ENCODE results near the gene GPC5.

The GPC5 gene

GRCh38 chr13:91698767-91699166 lies 300.3 kb downstream of the GPC5 start:
- no peaks in the 10 kb centered on the region for H3K36me3 ChIP-seq (ENCODE audit: control insufficient read depth, insufficient read depth, low read length)
- no peaks in the 10 kb centered on the region for H3K27me3 ChIP-seq (replicated peaks; ENCODE audit: control insufficient read depth, insufficient read depth, low read length)
- TF ChIP-seq, protein P1, sequence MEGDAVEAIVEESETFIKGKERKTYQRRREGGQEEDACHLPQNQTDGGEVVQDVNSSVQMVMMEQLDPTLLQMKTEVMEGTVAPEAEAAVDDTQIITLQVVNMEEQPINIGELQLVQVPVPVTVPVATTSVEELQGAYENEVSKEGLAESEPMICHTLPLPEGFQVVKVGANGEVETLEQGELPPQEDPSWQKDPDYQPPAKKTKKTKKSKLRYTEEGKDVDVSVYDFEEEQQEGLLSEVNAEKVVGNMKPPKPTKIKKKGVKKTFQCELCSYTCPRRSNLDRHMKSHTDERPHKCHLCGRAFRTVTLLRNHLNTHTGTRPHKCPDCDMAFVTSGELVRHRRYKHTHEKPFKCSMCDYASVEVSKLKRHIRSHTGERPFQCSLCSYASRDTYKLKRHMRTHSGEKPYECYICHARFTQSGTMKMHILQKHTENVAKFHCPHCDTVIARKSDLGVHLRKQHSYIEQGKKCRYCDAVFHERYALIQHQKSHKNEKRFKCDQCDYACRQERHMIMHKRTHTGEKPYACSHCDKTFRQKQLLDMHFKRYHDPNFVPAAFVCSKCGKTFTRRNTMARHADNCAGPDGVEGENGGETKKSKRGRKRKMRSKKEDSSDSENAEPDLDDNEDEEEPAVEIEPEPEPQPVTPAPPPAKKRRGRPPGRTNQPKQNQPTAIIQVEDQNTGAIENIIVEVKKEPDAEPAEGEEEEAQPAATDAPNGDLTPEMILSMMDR (IDR thresholded peaks at IDR 0.05; ENCODE audit: insufficient read depth, low read length, poor library complexity, severe bottlenecking) = no peak
- H3K4me3 ChIP-seq (replicated peaks; ENCODE audit: low read depth, low read length) = no peak overlapping the region
- DNase-seq (ENCODE audit: extremely low read depth, insufficient read length) = no peak

DNA sequence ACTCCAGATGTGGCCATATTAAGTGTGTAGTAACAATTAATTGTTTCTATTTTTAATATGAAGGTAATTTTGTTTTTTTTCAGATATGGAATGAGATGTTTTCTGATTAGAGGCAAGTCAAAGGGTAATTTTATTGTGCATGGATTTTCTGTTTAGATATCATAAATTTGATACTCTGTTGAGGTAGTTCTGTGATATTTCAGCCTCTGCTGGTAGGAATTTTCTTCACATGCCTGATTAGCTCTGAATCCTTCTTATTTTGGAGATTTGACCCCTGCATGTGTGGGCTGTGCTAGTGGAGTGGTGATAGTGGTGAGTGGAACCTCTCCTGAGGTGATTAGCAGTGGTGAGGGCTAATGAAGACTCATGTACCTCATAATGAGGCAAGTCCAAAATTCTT lies 301.4 kb downstream of the GPC5 start:
- no peak for DNase-seq (ENCODE audit: extremely low read depth, insufficient read length)
- Histone ChIP-seq H3K36me3 (ENCODE audit: control insufficient read depth, insufficient read depth, low read length) (no peaks in the 10 kb centered on the region), H3K27me3 (replicated peaks; ENCODE audit: control insufficient read depth, insufficient read depth, low read length) (no peaks in the 10 kb centered on the region), H3K4me3 (replicated peaks; ENCODE audit: low read depth, low read length) (no peak overlapping the region)
- TF ChIP-seq, protein P1 (IDR thresholded peaks at IDR 0.05; ENCODE audit: insufficient read depth, low read length, poor library complexity, severe bottlenecking) = no peak

GRCh38 chr13:91701975-91702374 lies 303.6 kb downstream of the GPC5 start:
- no peak overlapping the region for H3K4me3 ChIP-seq (replicated peaks; ENCODE audit: low read depth, low read length)
- no peak for DNase-seq (ENCODE audit: extremely low read depth, insufficient read length)
- H3K27me3 ChIP-seq (replicated peaks; ENCODE audit: control insufficient read depth, insufficient read depth, low read length) = no peaks in the 10 kb centered on the region
- no peaks in the 10 kb centered on the region for H3K36me3 ChIP-seq (ENCODE audit: control insufficient read depth, insufficient read depth, low read length)
- TF ChIP-seq, protein P1 (IDR thresholded peaks at IDR 0.05; ENCODE audit: insufficient read depth, low read length, poor library complexity, severe bottlenecking) = no peak

GRCh38 chr13:91702411-91702810 lies 304.0 kb downstream of the GPC5 start:
- no peak overlapping the region for H3K4me3 ChIP-seq (replicated peaks; ENCODE audit: low read depth, low read length)
- DNase-seq (ENCODE audit: extremely low read depth, insufficient read length) = no peak
- H3K36me3 ChIP-seq (ENCODE audit: control insufficient read depth, insufficient read depth, low read length) = no peaks in the 10 kb centered on the region
- TF ChIP-seq, protein P1 (IDR thresholded peaks at IDR 0.05; ENCODE audit: insufficient read depth, low read length, poor library complexity, severe bottlenecking) = no peak
- no peaks in the 10 kb centered on the region for H3K27me3 ChIP-seq (replicated peaks; ENCODE audit: control insufficient read depth, insufficient read depth, low read length)

DNA sequence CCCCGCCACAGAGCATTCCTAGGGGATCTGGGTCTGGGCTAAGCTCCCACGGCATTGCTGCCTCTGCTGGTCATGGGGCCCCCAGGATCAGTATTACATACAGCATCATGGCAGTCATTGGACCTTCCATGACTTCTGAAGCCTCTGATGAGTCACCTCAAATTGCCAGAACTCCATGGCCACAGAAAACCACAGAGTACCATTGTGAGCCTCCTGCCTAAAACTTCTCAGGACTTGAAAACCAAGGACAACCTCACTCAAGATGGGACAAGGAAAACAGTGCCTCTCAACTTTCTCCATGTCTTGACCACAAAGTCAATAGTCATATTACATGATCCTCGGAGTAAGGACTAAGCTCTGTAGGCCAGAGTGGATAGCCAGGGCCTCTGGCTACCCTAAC lies 306.0 kb downstream of the GPC5 start:
- no peaks in the 10 kb centered on the region for H3K36me3 ChIP-seq (ENCODE audit: control insufficient read depth, insufficient read depth, low read length)
- no peak for DNase-seq (ENCODE audit: extremely low read depth, insufficient read length)
- H3K4me3 ChIP-seq (replicated peaks; ENCODE audit: low read depth, low read length) = no peak overlapping the region
- no peaks in the 10 kb centered on the region for H3K27me3 ChIP-seq (replicated peaks; ENCODE audit: control insufficient read depth, insufficient read depth, low read length)
- TF ChIP-seq, protein P1 (IDR thresholded peaks at IDR 0.05; ENCODE audit: insufficient read depth, low read length, poor library complexity, severe bottlenecking) = no peak

DNA sequence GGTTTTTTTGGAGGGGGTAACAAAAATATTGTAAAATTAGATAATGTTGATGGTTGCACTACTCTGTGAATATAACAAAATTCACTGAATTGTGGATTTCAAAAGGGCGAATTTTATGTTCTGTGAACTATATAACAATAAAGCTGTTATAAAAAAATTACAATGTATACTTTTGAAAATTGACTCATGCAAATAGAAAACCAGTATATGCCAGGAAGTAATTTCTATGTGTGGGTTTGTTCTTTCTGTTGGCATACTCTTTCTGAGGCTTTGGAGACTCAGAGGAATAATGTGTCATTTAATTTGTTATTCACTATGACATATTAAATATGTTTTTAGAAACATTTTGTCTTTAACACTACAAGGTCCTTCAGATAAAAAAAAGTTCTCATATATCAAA lies 310.1 kb downstream of the GPC5 start:
- Histone ChIP-seq H3K36me3 (ENCODE audit: control insufficient read depth, insufficient read depth, low read length) (no peaks in the 10 kb centered on the region), H3K4me3 (replicated peaks; ENCODE audit: low read depth, low read length) (no peak overlapping the region), H3K27me3 (replicated peaks; ENCODE audit: control insufficient read depth, insufficient read depth, low read length) (no peaks in the 10 kb centered on the region)
- no peak for DNase-seq (ENCODE audit: extremely low read depth, insufficient read length)
- TF ChIP-seq, protein P1 (IDR thresholded peaks at IDR 0.05; ENCODE audit: insufficient read depth, low read length, poor library complexity, severe bottlenecking) = no peak

Measured in GM06990 (cell line).